GM18907 (cell line): Measurements from ENCODE around the gene DOK5.

Experiments used
- ATAC-seq: cut with Tn5 transposase; IDR thresholded peaks from one replicate; pipeline ENCODE4 v1.9.1; 2021; ENCODE audit warnings: mild to moderate bottlenecking, moderate library complexity; ENCODE audit not compliant: unreplicated experiment

Gene DOK5

GRCh38 chr20:54469952-54470351 lies 5.4 kb upstream of the DOK5 start:
- no peak for ATAC-seq

GRCh38 chr20:54470697-54471096 lies 4.7 kb upstream of the DOK5 start:
- no peak for ATAC-seq

GRCh38 chr20:54472607-54473006 lies 2.8 kb upstream of the DOK5 start:
- ATAC-seq = no peak

GRCh38 chr20:54473340-54473739 lies 2.1 kb upstream of the DOK5 start:
- no peak for ATAC-seq

GRCh38 chr20:54474046-54474445 lies 1.3 kb upstream of the DOK5 start:
- ATAC-seq = no peak

- ATAC-seq = no peak
These were observed 527 bp upstream of the DOK5 start for GRCh38 chr20:54474866-54475265.

GRCh38 chr20:54476169-54477009 lies 996 bp downstream of the DOK5 start:
- no peak for ATAC-seq

GRCh38 chr20:54477191-54477955 lies 2.0 kb downstream of the DOK5 start:
- ATAC-seq = no peak

DNA sequence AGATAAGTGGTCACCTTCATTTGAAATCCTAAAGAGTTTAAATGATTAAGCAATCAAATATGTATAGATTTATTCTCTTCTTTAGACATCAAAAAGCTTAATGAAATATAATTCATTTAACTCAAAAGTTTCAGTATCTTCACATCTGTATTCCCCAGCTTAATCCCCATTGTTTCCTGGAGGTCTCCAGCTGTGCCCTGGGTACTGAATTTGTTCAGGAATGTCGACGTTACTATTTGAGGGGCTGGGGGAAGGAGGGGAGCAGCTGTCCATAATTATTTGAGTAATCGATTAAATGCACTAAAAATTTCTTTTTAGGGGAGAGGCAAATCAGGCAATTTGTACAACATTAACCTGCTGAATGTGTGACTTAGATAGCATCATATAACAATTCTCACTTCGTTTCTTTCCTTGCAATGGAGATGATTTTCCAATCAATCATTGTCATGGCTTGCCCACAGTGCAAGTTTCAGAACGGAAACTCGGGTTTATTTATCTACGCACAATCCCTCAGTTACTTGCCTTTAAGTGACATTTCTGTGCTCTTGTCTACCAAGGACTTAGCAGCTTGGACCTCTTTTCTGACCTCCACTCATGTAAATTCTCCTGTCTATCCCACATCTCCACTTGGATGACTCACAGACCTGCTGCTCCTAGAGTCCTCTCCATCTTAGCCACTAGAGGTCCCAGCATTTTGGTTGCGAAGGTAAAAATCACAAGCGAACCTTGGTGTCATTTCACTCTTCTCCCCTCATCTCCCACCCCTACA lies 3.9 kb downstream of the DOK5 start:
- peak; percentile 58 for ATAC-seq

GRCh38 chr20:54479937-54480336 lies 4.5 kb downstream of the DOK5 start:
- peak; percentile 13 for ATAC-seq

- no peak for ATAC-seq
These were observed 6.0 kb downstream of the DOK5 start for GRCh38 chr20:54481442-54481841.

- no peak for ATAC-seq
These were observed 10.2 kb downstream of the DOK5 start for GRCh38 chr20:54485631-54486030.

DNA sequence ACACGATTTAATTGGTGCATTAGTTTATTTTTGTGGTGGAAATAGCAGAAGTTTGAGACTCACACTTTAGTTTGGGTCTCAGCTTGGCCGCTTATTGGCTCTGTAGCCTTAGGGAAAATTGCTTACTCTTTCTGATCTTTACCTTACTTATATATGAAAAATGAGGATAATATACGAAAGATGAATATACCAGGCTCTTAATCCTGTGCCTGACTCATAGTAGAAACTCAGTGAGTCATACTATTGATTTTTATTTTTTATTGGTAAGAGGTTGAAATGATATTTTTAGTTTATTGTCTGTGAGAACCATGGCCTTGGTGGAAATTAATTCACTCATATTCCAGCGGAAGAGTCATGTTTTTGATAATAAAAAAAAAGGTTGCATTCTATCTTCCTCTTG lies 11.2 kb downstream of the DOK5 start:
- ATAC-seq = no peak

DNA sequence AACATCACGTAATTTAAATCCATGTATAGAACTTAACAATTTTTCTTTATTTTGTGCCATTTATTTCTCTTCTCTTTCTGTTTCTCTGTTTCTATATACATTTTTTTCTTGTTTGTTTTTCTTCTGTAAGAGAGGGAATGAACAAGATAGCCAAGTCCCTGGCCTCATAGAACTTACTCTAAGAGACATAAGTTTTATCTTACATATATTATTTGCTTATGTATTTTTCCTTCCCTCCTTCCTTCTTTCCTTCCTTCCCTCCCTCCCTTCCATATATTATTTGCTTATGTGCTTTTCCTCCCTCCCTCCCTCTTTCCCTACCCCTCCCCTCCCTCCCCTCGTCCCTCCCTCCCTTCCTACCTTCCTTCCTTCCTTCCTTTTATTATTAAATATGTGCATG lies 13.0 kb downstream of the DOK5 start:
- ATAC-seq = no peak

GRCh38 chr20:54491506-54491905 lies 16.1 kb downstream of the DOK5 start:
- ATAC-seq = no peak

- ATAC-seq = no peak
These were observed 19.1 kb downstream of the DOK5 start for GRCh38 chr20:54494303-54495006.

DNA sequence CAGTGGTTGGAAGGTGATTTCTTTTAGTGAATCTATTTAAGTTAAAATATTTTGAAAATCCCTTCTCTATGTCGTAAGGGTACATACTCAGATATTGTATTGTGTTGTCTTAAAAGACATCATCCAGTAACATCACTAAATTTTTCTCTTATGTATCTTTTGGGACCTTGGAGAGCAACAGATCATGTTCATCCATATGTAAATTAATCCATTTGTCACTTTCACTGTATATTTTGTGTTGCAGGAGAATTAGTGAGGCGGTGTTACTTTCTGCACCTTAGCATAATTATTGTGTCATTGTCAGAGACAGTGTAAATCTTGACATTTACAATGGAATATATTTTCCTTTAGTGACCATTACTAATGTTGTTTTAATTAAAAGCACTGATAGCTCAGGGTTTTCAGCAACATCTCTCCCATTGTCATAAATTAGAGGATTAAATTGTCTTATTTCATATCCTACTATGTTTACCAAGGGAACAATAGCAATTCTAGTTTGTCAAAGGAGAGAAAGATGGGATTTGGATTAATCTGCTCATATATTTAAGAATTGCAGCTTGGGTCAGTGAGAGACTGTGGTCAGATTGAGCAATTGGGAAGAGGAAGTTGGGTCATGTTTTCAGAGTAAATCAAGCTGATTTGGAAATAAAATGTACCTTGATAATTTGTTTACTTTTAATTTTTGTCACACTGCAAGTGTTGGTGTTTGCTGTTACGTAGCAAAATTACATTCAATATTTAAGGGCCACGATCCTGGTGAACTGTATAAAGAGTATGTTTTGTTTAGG lies 22.7 kb downstream of the DOK5 start:
- no peak for ATAC-seq

GRCh38 chr20:54499111-54499510 lies 23.7 kb downstream of the DOK5 start:
- ATAC-seq = no peak

DNA sequence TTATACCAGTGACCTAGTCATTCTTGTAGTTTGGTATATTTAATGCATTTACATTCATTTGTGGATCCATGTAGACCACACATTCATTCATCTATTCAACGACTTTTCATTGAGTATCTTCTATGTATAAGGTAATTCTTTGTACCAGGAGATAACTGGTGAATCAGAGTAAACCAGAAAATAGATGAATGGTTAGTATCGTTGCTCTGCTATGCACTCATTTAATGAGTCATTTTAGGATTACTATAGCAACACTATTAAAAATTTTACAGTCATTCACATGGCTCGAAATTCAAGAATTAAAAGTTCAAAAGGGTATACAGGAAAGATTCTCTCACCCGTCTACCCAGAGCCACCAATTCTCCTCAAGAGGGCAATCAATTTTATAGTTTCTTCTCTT lies 26.8 kb downstream of the DOK5 start:
- no peak for ATAC-seq

- no peak for ATAC-seq
These were observed 31.2 kb downstream of the DOK5 start for GRCh38 chr20:54506643-54507042.
